Nephron progenitor cell (in vitro differentiated cells): ENCODE measurements around the gene TBL1X.
"Not testable (repeated sequence)": the region's sequence is repeated elsewhere in the genome, so short reads cannot be mapped to it uniquely, and the experiment has no call there.

Experiments used
- DNase-seq: peaks from one replicate; pipeline ENCODE4 v3.0.0; 2021
- H3K27ac Mint-ChIP-seq: 2 replicates; pipeline ENCODE4 v1.8.0; 2021; ENCODE audit warnings: mild to moderate bottlenecking, moderate library complexity, mixed read lengths
- H3K27me3 Mint-ChIP-seq: 2 replicates; pipeline ENCODE4 v1.8.0; 2021; ENCODE audit warnings: mild to moderate bottlenecking, low read depth, mixed read lengths; ENCODE audit not compliant: poor library complexity
- H3K36me3 Mint-ChIP-seq: 2 replicates; pipeline ENCODE4 v1.8.0; 2021; ENCODE audit warnings: low read depth, mixed read lengths
- H3K4me1 Mint-ChIP-seq: 2 replicates; pipeline ENCODE4 v1.8.0; 2021; ENCODE audit warnings: mixed read lengths
- H3K4me3 Mint-ChIP-seq: 2 replicates; pipeline ENCODE4 v1.8.0; 2021; ENCODE audit warnings: mild to moderate bottlenecking, moderate library complexity, mixed read lengths
- H3K9me3 Mint-ChIP-seq: 2 replicates; pipeline ENCODE4 v1.8.0; 2021; ENCODE audit warnings: mild to moderate bottlenecking, moderate library complexity, mixed read lengths
- CTCF ChIP-seq: fragments of 200-600 bp; sonication (generic); IDR thresholded peaks from 2 replicates; pipeline ENCODE4 v1.5.0; 2021; ENCODE audit warnings: antibody characterized with exemption

Gene TBL1X

GRCh38 chrX:9534686-9535085, 69.8 kb downstream of the TBL1X start:
- no peak overlapping the region for H3K27ac Mint-ChIP-seq
- no peaks in the 10 kb centered on the region for H3K27me3 Mint-ChIP-seq
- H3K9me3 Mint-ChIP-seq: peaks cover 41% of the 10 kb centered on the region
- TF ChIP-seq CTCF: no peak
- peaks cover 66% of the 10 kb centered on the region for H3K4me1 Mint-ChIP-seq
- H3K4me3 Mint-ChIP-seq: no peak overlapping the region
- H3K36me3 Mint-ChIP-seq: peaks cover 28% of the 10 kb centered on the region
- DNase-seq: no peak

- TF ChIP-seq CTCF: no peak
- H3K4me1 Mint-ChIP-seq: peaks cover 64% of the 10 kb centered on the region
- no peak overlapping the region for H3K4me3 Mint-ChIP-seq
- no peak overlapping the region for H3K27ac Mint-ChIP-seq
- no peaks in the 10 kb centered on the region for H3K27me3 Mint-ChIP-seq
- H3K36me3 Mint-ChIP-seq: peaks cover 33% of the 10 kb centered on the region
- H3K9me3 Mint-ChIP-seq: peaks cover 42% of the 10 kb centered on the region
- no peak for DNase-seq
Observed at GRCh38 chrX:9535101-9535500, 70.2 kb downstream of the TBL1X start.

- Mint-ChIP-seq H3K36me3 (peaks cover 36% of the 10 kb centered on the region), H3K4me1 (peaks cover 61% of the 10 kb centered on the region), H3K9me3 (peaks cover 33% of the 10 kb centered on the region)
- H3K4me3 Mint-ChIP-seq, H3K27ac Mint-ChIP-seq, DNase-seq, H3K27me3 Mint-ChIP-seq: not testable (repeated sequence)
Observed at GRCh38 chrX:9536156-9536555, 71.3 kb downstream of the TBL1X start.

- H3K36me3 Mint-ChIP-seq: peaks cover 49% of the 10 kb centered on the region
- H3K4me3 Mint-ChIP-seq: no peak overlapping the region
- H3K27ac Mint-ChIP-seq: no peak overlapping the region
- no peak for TF ChIP-seq CTCF
- peaks cover 40% of the 10 kb centered on the region for H3K9me3 Mint-ChIP-seq
- H3K27me3 Mint-ChIP-seq: no peaks in the 10 kb centered on the region
- no peak for DNase-seq
- peaks cover 64% of the 10 kb centered on the region for H3K4me1 Mint-ChIP-seq
Observed at GRCh38 chrX:9537781-9538180, 72.9 kb downstream of the TBL1X start.

GRCh38 chrX:9538544-9539045, 73.7 kb downstream of the TBL1X start:
- no peaks in the 10 kb centered on the region for H3K27me3 Mint-ChIP-seq
- peaks cover 57% of the 10 kb centered on the region for H3K36me3 Mint-ChIP-seq
- peaks cover 43% of the 10 kb centered on the region for H3K9me3 Mint-ChIP-seq
- H3K27ac Mint-ChIP-seq: peak overlapping the region; percentile 56
- no peak for TF ChIP-seq CTCF
- peaks cover 64% of the 10 kb centered on the region for H3K4me1 Mint-ChIP-seq
- no peak overlapping the region for H3K4me3 Mint-ChIP-seq
- DNase-seq: no peak

GRCh38 chrX:9539605-9540387, 74.9 kb downstream of the TBL1X start:
- Mint-ChIP-seq H3K36me3 (peaks cover 64% of the 10 kb centered on the region), H3K27ac (no peak overlapping the region), H3K27me3 (no peaks in the 10 kb centered on the region), H3K4me3 (no peak overlapping the region), H3K9me3 (peaks cover 52% of the 10 kb centered on the region), H3K4me1 (peaks cover 58% of the 10 kb centered on the region)
- no peak for TF ChIP-seq CTCF
- no peak for DNase-seq
